K562 (cell line): ENCODE results near the gene CAMK2D. TPM values are rescaled to one million over a fixed set of nuclear protein-coding genes. Genes with fewer than 3 reads are reported as not detected.
A peak's percentile ranks its signal among the peaks of the same experiment; 100 is the strongest.

Experiments used
- ATAC-seq: fragments of 200-7000 bp; cut with Tn5 transposase; 3 replicates; pipeline ENCODE4 v1.9.1; 2020; ENCODE audit warnings: moderate library complexity
- BruUV-seq: library from RNA; stranded (reverse); fragments of 400-500 nt; replicated peaks from 2 replicates; lab custom pipeline; 2021; lab: Mats Ljungman, UMichigan
- CTCF ChIA-PET: fragments of 300-600 bp; formaldehyde crosslinking; extraction: SDS; loops from one replicate; lab custom pipeline; 2021; ENCODE audit warnings: low intra/inter-chr PET ratio; lab: Yijun Ruan, JAX
- POLR2A ChIA-PET: fragments of 300-600, 350-650 bp; sonication (Branson Sonifier 250); formaldehyde crosslinking; extraction: SDS; loops from one replicate; lab custom pipeline; 2021; ENCODE audit warnings: antibody characterized with exemption, inconsistent platforms; lab: Yijun Ruan, JAX
- DNase-seq, 4 experiments: peaks; one replicate each; pipeline versions ENCODE4 v3.0.0 to v3.0.0-alpha.2; 2011 to 2018; ENCODE audit warnings: low spot score in 3 of 4, mixed read lengths in 3 of 4; ENCODE audit errors: extremely low read depth in 1 of 4
- FAIRE-seq: peaks from 2 replicates; lab custom pipeline; 2011; peaks lifted over from hg19 to GRCh38; lab: Jason Lieb, UNC
- H2AFZ ChIP-seq: 2 replicates; pipeline ENCODE4 v1.6.0; 2011; ENCODE audit warnings: low read depth, low read length, control low read depth, inconsistent platforms
- H3K27ac ChIP-seq: fragments of 200-600 bp; 3 replicates; pipeline ENCODE4 v1.8.0; 2011; ENCODE audit warnings: low read depth, mild to moderate bottlenecking, control low read depth, inconsistent platforms, low read length, moderate library complexity, mixed read lengths; ENCODE audit errors: extremely low read depth
- H3K27me3 ChIP-seq, 2 experiments: fragments of 300-600 bp in 1 of 2; 2 replicates in 1 of 2; 3 replicates in 1 of 2; pipeline versions ENCODE4 v1.6.0 to v1.8.0; 2011; ENCODE audit warnings: inconsistent platforms in 2 of 2, low read length in 2 of 2, mild to moderate bottlenecking in 1 of 2, mixed read lengths in 1 of 2, moderate library complexity in 1 of 2; ENCODE audit not compliant: control insufficient read depth in 2 of 2, insufficient read depth in 2 of 2
- H3K36me3 ChIP-seq: fragments of 300-600 bp; 3 replicates; pipeline ENCODE4 v1.8.0; 2011; ENCODE audit warnings: mild to moderate bottlenecking, low read length, inconsistent platforms; ENCODE audit not compliant: control insufficient read depth, insufficient read depth
- H3K4me1 ChIP-seq, 2 experiments: fragments of 200-600 bp in 1 of 2; replicated peaks in 1 of 2; 2 replicates in 1 of 2; 3 replicates in 1 of 2; pipeline versions ENCODE4 v1.5.1 to v1.8.0; 2011; ENCODE audit warnings: inconsistent platforms in 2 of 2, low read length in 2 of 2, mild to moderate bottlenecking in 1 of 2, mixed read lengths in 1 of 2, moderate library complexity in 1 of 2; ENCODE audit not compliant: control insufficient read depth in 2 of 2, insufficient read depth in 2 of 2
- H3K4me2 ChIP-seq: 2 replicates; pipeline ENCODE4 v1.6.1; 2011; ENCODE audit warnings: low read length, control low read depth, inconsistent platforms, mixed read lengths; ENCODE audit not compliant: insufficient read depth
- H3K4me3 ChIP-seq: fragments of 200-600 bp; sonication (generic), shearing (Covaris generic); 2 replicates; pipeline ENCODE4 v1.5.1; 2016; ENCODE audit warnings: control low read depth, inconsistent platforms
- H3K79me2 ChIP-seq: fragments of 200-600 bp; 3 replicates; pipeline ENCODE4 v1.8.0; 2011; ENCODE audit warnings: low read length, inconsistent platforms; ENCODE audit not compliant: control insufficient read depth, insufficient read depth
- H3K9ac ChIP-seq, 2 experiments: 2 replicates each; pipeline versions ENCODE4 v1.6.0 to v1.6.1; 2011; ENCODE audit warnings: low read depth in 2 of 2, low read length in 2 of 2, control low read depth in 1 of 2, inconsistent platforms in 1 of 2, mild to moderate bottlenecking in 1 of 2, mixed read lengths in 1 of 2; ENCODE audit not compliant: insufficient read depth in 1 of 2
- H3K9me1 ChIP-seq: one replicate; pipeline ENCODE4 v1.6.0; 2011; ENCODE audit warnings: inconsistent platforms, mild to moderate bottlenecking, low read length, moderate library complexity; ENCODE audit not compliant: control insufficient read depth, insufficient read depth
- H3K9me3 ChIP-seq: replicated peaks from 2 replicates; pipeline ENCODE4 v1.5.1; 2011; ENCODE audit warnings: low read depth, low read length, inconsistent platforms; ENCODE audit not compliant: control insufficient read depth, insufficient read depth
- H4K20me1 ChIP-seq: replicated peaks from 2 replicates; pipeline ENCODE4 v1.6.1; 2011; ENCODE audit warnings: low read length, inconsistent platforms, mixed read lengths; ENCODE audit not compliant: control insufficient read depth, insufficient read depth
- ADNP ChIP-seq: fragments of 200-800 bp; sonication (Bioruptor generic); IDR thresholded peaks from 2 replicates; pipeline ENCODE4 v1.6.1; 2016; ENCODE audit warnings: missing genetic modification characterization, missing compliant biosample characterization
- BRF2 ChIP-seq: IDR thresholded peaks from 3 replicates; pipeline ENCODE4 v1.6.1; 2011; ENCODE audit warnings: borderline replicate concordance, mild to moderate bottlenecking; ENCODE audit not compliant: insufficient read length, insufficient read depth
- MAFF ChIP-seq: IDR thresholded peaks from 2 replicates; pipeline ENCODE4 v1.6.1; 2012; ENCODE audit warnings: low read length, improper control_type of control experiment
- MAFG ChIP-seq: fragments of 450-650 bp; conservative IDR thresholded peaks from 2 replicates; pipeline ENCODE4 v1.6.1; 2016; ENCODE audit warnings: missing genetic modification characterization, missing compliant biosample characterization
- MAFK ChIP-seq: IDR thresholded peaks from 2 replicates; pipeline ENCODE4 v1.6.1; 2011; ENCODE audit warnings: low read length, improper control_type of control experiment
- PTTG1 ChIP-seq: fragments of 450-650 bp; IDR thresholded peaks from 2 replicates; pipeline ENCODE4 v1.6.1; 2016; ENCODE audit warnings: low read depth, mild to moderate bottlenecking, missing genetic modification characterization, missing compliant biosample characterization
- ZNF316 ChIP-seq: fragments of 450-650 bp; IDR thresholded peaks from 2 replicates; pipeline ENCODE4 v1.6.1; 2016
- WGBS: fragments of 100-300 bp; shearing (Covaris generic); methylation state at CpG from one replicate; pipeline ENCODE4 v1.1.6; 2016; ENCODE audit warnings: low coverage, mixed read lengths; ENCODE audit not compliant: insufficient coverage; ENCODE audit errors: missing lambda C conversion rate; 5-methylcytosine and 5-hydroxymethylcytosine counted together
- in situ Hi-C: fragments of 300-500 bp; cut with MboI; formaldehyde crosslinking; loops from 4 replicates; pipeline ENCODE4 v1.15.0; 2018; ENCODE audit warnings: inconsistent platforms, mixed read lengths
- intact Hi-C: fragments of 100-400 bp; cut with micrococcal nuclease; formaldehyde crosslinking; loops from 2 replicates; pipeline ENCODE4 v1.14.2; 2022
- polyA plus RNA-seq, 8 experiments: library from polyadenylated mRNA; depleted of rRNA in 4 of 8; stranded (reverse) in 5 of 8; unstranded in 3 of 8; fragments of >200 nt; fragmentation: Nextera tagmentation in 2 of 8; fragmentation: Illumina TruSeq in 1 of 8; extraction: Ambion mirVana in 2 of 8; extraction: Trizol in 1 of 8; gene quantifications; 2 replicates each; pipeline versions ENCODE4 v1.2.1 to v1.2.3, GENCODE V29; 2011 to 2014; ENCODE audit warnings: inconsistent platforms in 1 of 8, missing spikeins in 1 of 8
- total RNA-seq, 7 experiments: library from RNA; depleted of rRNA in 6 of 7; stranded (reverse); fragments of >200 nt in 6 of 7; fragmentation: Illumina TruSeq in 2 of 7; extraction: Trizol in 2 of 7; gene quantifications; 2 replicates each; pipeline versions ENCODE4 v1.2.1 to v1.2.3, GENCODE V29; 2011 to 2021; ENCODE audit warnings: low replicate concordance in 1 of 7

The CAMK2D gene
- total and polyA plus RNA-seq, 9 of the 15 experiments (the other 6 are each of a cell fraction or from before 2014, with no cell fraction given): 0.01 to 0.33 (median 0.04) TPM; not detected in 2

GRCh38 chr4:113405874-113406722, 355.4 kb downstream of the CAMK2D start:
- no peaks in the 10 kb centered on the region for H3K36me3 ChIP-seq
- H3K4me2 ChIP-seq: no peak overlapping the region
- no peaks in the 10 kb centered on the region for H3K4me1 ChIP-seq
- ChIA-PET POLR2A (no interaction called here), CTCF (no interaction called here)
- in situ Hi-C loops: loop anchor here (25.0 kb wide), 1 partner anchor 981 kb away; no protein-coding TSS in a partner anchor
- no TSS peak for BruUV-seq
- ATAC-seq: no peak
- no peak for FAIRE-seq
- no peak overlapping the region for H3K9ac ChIP-seq
- H3K4me3 ChIP-seq: no peak overlapping the region
- no peaks in the 10 kb centered on the region for H4K20me1 ChIP-seq
- H3K9me3 ChIP-seq: no peaks in the 10 kb centered on the region
- no peaks in the 10 kb centered on the region for H3K27me3 ChIP-seq
- no peak for DNase-seq
- no peaks in the 10 kb centered on the region for H3K9me1 ChIP-seq
- intact Hi-C loops: no loop called here
- no peak overlapping the region for H3K27ac ChIP-seq
- no peaks in the 10 kb centered on the region for H3K79me2 ChIP-seq
- 0% methylated on average over 7 of the region's 7 CpGs for whole genome bisulfite sequencing
- TF ChIP-seq MAFG (tag): peak; percentile 29; the same call in 1 of the 2 replicates
- TF ChIP-seq PTTG1 (tag): no peak
- TF ChIP-seq ADNP: no peak
- TF ChIP-seq ZNF316: peak; percentile 55; the same call in 1 of the 2 replicates
- TF ChIP-seq BRF2: no peak
- TF ChIP-seq MAFF: peak; percentile 39
- peak; percentile 36; the same call in 1 of the 2 replicates for TF ChIP-seq MAFK
- no peak overlapping the region for H2AFZ ChIP-seq
